ENCODE data around the gene ESD. TPM values are rescaled to one million over a fixed set of nuclear protein-coding genes. Genes with fewer than 3 reads are reported as not detected.

ESD gene
- total and polyA plus RNA-seq, 2 experiments from 2014 or later: 61.0 to 123 TPM

- no peak for TF ChIP-seq ETS1 (IDR thresholded peaks at IDR 0.05)
- no peak for TF ChIP-seq POLR2AphosphoS5 (IDR thresholded peaks at IDR 0.05; ENCODE audit: low read depth)
These were observed 42.1 kb downstream of the ESD start (continued) for GRCh38 chr13:46754812-46755211.

GRCh38 chr13:46753917-46754316 lies 43.0 kb downstream of the ESD start:
- no peak overlapping the region for H3K4me3 ChIP-seq
- no peak overlapping the region for H3K4me2 ChIP-seq
- no peaks in the 10 kb centered on the region; the same call in 1 of the 2 replicates for H3K36me3 ChIP-seq (ENCODE audit: insufficient read depth)
- H4K20me1 ChIP-seq (replicated peaks; ENCODE audit: insufficient read depth): no peaks in the 10 kb centered on the region
- Mint-ChIP-seq H3K36me3 (ENCODE audit: low read depth) (peaks cover 4% of the 10 kb centered on the region; the same call in 2 of the 3 replicates), H3K4me3 (no peak overlapping the region), H3K27ac (no peak overlapping the region), H3K4me1 (peaks cover 11% of the 10 kb centered on the region; the same call in 2 of the 3 replicates), H3K9me3 (no peaks in the 10 kb centered on the region), H3K27me3 (ENCODE audit: insufficient read depth, low read depth, poor library complexity) (peaks cover 1% of the 10 kb centered on the region)
- no peaks in the 10 kb centered on the region for H3K4me1 ChIP-seq (ENCODE audit: insufficient read depth)
- no peaks in the 10 kb centered on the region for H3K27me3 ChIP-seq (ENCODE audit: insufficient read depth)
- H3F3A ChIP-seq (replicated peaks; ENCODE audit: low read depth): no peaks in the 10 kb centered on the region
- H3K27ac ChIP-seq (ENCODE audit: low read depth): no peak overlapping the region
- no peaks in the 10 kb centered on the region for H3K9me2 ChIP-seq (ENCODE audit: insufficient read depth)
- H2AFZ ChIP-seq: no peak overlapping the region
- H3K79me2 ChIP-seq (replicated peaks; ENCODE audit: insufficient read depth): no peaks in the 10 kb centered on the region
- ATAC-seq: no peak
- no peak for TF ChIP-seq POLR2AphosphoS5 (IDR thresholded peaks at IDR 0.05; ENCODE audit: low read depth)
- no peak for TF ChIP-seq REST (IDR thresholded peaks at IDR 0.05; ENCODE audit: unreplicated experiment)
- no peak for TF ChIP-seq JUNB (IDR thresholded peaks at IDR 0.05; ENCODE audit: unreplicated experiment)
- TF ChIP-seq STAT1 (IDR thresholded peaks at IDR 0.05; ENCODE audit: unreplicated experiment): no peak
- TF ChIP-seq CTCF (conservative IDR thresholded peaks at IDR 0.05; ENCODE audit: low read depth in 2 of 2): no peak
- TF ChIP-seq ZNF331 (CRISPR knock-in tag; IDR thresholded peaks at IDR 0.05; ENCODE audit: low read depth): no peak
- no peak for TF ChIP-seq ETS1 (IDR thresholded peaks at IDR 0.05)
- TF ChIP-seq ZNF114 (CRISPR knock-in tag; IDR thresholded peaks at IDR 0.05): no peak
- no peak for DNase-seq (ENCODE audit: low spot score)
